Omental fat pad (tissue), 4 donors: ENCODE data around the gene GJB2. TPM values are rescaled to one million over a fixed set of nuclear protein-coding genes. Genes with fewer than 3 reads are reported as not detected.

Source experiments
- ATAC-seq: fragments of 150-250 bp; one replicate; pipeline ENCODE4 v1.9.1; 2016; ENCODE audit warnings: mild to moderate bottlenecking, moderate library complexity; ENCODE audit not compliant: low FRiP score
- DNase-seq: peaks from one replicate; pipeline ENCODE4 v3.0.0-alpha.2; 2019; ENCODE audit warnings: low spot score
- CTCF ChIP-seq, 3 donors: fragments of 450-650 bp; IDR thresholded peaks; one replicate each; pipeline ENCODE4 v1.5.1; 2016 to 2017; ENCODE audit warnings: antibody characterized with exemption in 3 of 3, mild to moderate bottlenecking in 3 of 3, moderate library complexity in 2 of 3
- total RNA-seq, 4 donors: library from RNA; depleted of rRNA; stranded (reverse); fragments of >200 nt; gene quantifications; one replicate each; pipeline ENCODE4 v1.1.0, GENCODE V29; 2016

GJB2 gene
- total RNA-seq, 4 donors from 2014 or later: 0.63 to 13.5 (median 7.4) TPM; not detected in 1

GRCh38 chr13:20206698-20207235 lies 14.0 kb upstream of the GJB2 start:
- DNase-seq: no peak
- ATAC-seq: no peak
- no peak for TF ChIP-seq CTCF (IDR thresholded peaks at IDR 0.05)

DNA sequence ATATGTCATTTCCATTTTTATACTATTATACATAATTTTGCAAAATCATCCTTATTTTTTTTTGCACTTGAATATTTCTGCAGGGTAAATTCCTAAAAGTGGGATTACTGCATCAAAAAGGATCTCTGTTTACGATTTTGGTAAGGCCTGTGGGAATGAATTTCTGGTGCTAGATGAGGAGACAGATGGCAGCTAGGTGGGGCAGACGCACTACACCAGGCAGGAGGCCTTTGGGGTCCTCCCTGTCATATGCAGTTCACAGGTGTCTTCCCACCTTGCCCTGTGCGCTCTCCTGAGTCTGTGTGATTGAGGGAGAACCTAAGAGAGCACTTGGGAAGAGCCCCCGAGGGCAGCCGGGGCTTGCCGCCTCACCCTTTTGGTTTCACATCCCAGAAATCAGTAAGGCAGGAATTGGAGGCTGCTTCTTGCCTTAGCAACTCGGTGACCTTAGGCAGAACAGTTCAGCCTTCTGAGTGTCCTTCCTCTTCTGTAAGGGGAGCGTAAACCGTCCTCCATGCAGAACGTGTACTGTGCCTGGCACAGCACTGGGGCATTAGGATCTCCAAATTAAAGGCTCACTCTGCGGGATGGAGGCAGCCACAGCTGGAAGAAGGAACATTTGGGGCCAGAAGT lies 13.4 kb upstream of the GJB2 start:
- DNase-seq (no peak), ATAC-seq (no peak)
- TF ChIP-seq CTCF (IDR thresholded peaks at IDR 0.05): no peak

GRCh38 chr13:20198781-20199180 lies 6.0 kb upstream of the GJB2 start:
- DNase-seq: no peak
- no peak for TF ChIP-seq CTCF (IDR thresholded peaks at IDR 0.05)
- no peak for ATAC-seq

DNA sequence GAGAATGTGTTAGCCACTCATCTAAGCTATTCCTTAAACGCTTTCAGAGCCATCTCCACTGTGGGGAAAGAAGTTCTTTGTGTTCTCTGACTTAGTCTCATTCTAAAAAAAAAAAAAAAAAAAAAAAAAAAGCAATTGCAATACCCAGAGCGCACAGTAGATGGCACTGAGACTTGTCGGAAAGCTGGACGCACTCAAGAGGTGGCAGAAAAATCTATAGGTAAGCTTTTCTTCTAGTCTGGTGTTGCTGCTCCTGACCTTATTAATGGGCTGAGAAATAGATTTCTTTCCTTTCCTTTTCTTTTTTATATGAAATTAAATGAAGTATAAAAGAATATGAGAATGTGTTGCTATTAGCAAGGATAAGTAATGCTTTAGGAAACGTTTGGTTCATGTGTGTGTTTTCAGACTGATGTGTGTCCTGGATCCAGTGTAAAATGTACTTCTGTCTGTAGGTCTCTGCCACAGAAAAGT lies 4.7 kb upstream of the GJB2 start:
- peak; percentile 48 for ATAC-seq
- no peak for TF ChIP-seq CTCF (IDR thresholded peaks at IDR 0.05)
- no peak for DNase-seq

DNA sequence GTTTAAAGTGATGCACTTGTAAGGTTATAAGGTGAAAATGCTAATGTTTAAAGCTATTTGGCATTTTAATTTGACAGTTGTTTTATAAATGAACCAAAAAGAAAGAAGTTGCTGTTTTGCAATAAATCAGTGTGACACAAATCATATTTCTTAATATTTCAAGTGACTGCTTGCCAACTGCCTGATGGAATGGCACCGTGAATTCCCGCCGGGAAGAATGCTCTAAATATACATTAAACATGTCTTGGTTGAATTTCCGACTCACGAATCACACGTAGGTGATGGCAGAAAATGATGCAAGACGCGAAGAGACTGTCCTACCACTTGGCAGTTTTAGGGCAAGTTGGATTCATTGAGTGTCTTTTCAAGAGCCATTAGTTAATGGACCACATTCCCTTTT lies 3.1 kb upstream of the GJB2 start:
- ATAC-seq (no peak), DNase-seq (no peak)
- TF ChIP-seq CTCF (IDR thresholded peaks at IDR 0.05): no peak

DNA sequence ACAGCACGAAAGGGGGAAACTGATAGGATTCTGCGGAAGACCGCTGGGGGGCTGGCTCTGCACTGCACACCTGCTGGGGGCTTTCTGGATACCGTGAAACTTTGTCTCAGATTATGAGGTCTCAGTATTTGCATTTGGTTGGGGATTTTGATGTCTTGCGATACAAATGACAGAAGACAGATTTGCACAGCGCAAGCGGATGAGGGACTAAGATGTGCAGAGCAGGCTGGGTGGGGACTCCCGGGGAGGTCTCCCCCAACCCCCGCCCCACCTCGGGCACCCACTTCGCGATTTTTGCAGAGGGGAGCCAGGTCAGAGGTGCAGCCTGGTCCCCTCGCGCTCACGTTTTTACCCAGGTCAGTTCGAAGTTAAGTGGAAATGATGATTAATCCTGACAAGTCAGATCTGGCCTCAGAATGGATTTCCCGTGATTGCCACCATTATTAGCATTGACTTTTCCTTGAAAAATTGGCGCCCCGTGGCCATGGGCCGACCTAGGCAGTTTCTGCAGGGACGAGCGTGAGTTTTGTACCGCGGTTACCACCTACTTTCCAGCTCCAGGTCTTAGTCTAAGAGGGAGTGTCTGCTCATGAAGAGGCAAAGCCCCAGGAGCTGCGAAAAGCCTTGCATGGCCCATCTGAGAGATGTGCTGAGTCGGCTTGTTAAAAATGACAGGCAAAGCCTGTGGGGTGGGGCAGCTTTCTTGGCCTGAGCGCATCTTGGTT lies 1.3 kb upstream of the GJB2 start:
- TF ChIP-seq CTCF (IDR thresholded peaks at IDR 0.05): no peak
- DNase-seq: no peak
- no peak for ATAC-seq
